Thyroid gland (tissue), 4 donors: ENCODE results near the gene OR1J4.

Experiments
- CTCF ChIP-seq, 6 experiments: fragments of 200-600 bp in 3 of 6; fragments of 450-650 bp in 3 of 6; sonication (generic) in 3 of 6; IDR thresholded peaks; one replicate each; pipeline ENCODE4 v1.5.1; 2016 to 2019; ENCODE audit warnings: antibody characterized with exemption in 6 of 6, mild to moderate bottlenecking in 2 of 6, inconsistent platforms in 1 of 6, moderate library complexity in 1 of 6
- POLR2A ChIP-seq, 2 donors: fragments of 450-650 bp; IDR thresholded peaks; one replicate each; pipeline ENCODE4 v1.6.1; 2017; ENCODE audit warnings: antibody characterized with exemption in 2 of 2, mild to moderate bottlenecking in 2 of 2, moderate library complexity in 1 of 2

GRCh38 chr9:122562134-122562760 is 43.3 kb downstream of the OR1J4 start:
- TF ChIP-seq CTCF (IDR thresholded peaks at IDR 0.05) (no peak), POLR2A (IDR thresholded peaks at IDR 0.05) (no peak)
